IPS DF 6.9 (cell line): ENCODE measurements around the gene SUGP1.

Source experiments
- DNase-seq: peaks from one replicate; pipeline ENCODE4 v3.0.0-alpha.2; 2013; ENCODE audit warnings: low read depth, low spot score
- H3K27ac ChIP-seq: one replicate; pipeline ENCODE4 v1.5.1; 2013; ENCODE audit warnings: low read length, control low read depth
- H3K27me3 ChIP-seq: 2 replicates; pipeline ENCODE4 v1.6.1; 2013; ENCODE audit warnings: mild to moderate bottlenecking, low read length; ENCODE audit not compliant: control insufficient read depth, insufficient read depth
- H3K36me3 ChIP-seq: 2 replicates; pipeline ENCODE4 v1.6.1; 2013; ENCODE audit warnings: low read length; ENCODE audit not compliant: control insufficient read depth, insufficient read depth
- H3K4me1 ChIP-seq: 2 replicates; pipeline ENCODE4 v1.6.1; 2013; ENCODE audit warnings: low read length; ENCODE audit not compliant: control insufficient read depth, insufficient read depth
- H3K4me3 ChIP-seq: 2 replicates; pipeline ENCODE4 v1.5.1; 2013; ENCODE audit warnings: mild to moderate bottlenecking, low read length
- H3K9me3 ChIP-seq: 2 replicates; pipeline ENCODE4 v1.6.1; 2013; ENCODE audit warnings: low read length, inconsistent platforms; ENCODE audit not compliant: control insufficient read depth, insufficient read depth
- WGBS: extraction: QIAGEN DNeasy Blood & Tissue Kit; methylation state at CpG from one replicate; pipeline ENCODE4 v1.1.7; 2013; ENCODE audit warnings: mixed read lengths, missing lambda C conversion rate; ENCODE audit not compliant: insufficient read length, insufficient coverage; 5-methylcytosine and 5-hydroxymethylcytosine counted together

The SUGP1 gene, protein sequence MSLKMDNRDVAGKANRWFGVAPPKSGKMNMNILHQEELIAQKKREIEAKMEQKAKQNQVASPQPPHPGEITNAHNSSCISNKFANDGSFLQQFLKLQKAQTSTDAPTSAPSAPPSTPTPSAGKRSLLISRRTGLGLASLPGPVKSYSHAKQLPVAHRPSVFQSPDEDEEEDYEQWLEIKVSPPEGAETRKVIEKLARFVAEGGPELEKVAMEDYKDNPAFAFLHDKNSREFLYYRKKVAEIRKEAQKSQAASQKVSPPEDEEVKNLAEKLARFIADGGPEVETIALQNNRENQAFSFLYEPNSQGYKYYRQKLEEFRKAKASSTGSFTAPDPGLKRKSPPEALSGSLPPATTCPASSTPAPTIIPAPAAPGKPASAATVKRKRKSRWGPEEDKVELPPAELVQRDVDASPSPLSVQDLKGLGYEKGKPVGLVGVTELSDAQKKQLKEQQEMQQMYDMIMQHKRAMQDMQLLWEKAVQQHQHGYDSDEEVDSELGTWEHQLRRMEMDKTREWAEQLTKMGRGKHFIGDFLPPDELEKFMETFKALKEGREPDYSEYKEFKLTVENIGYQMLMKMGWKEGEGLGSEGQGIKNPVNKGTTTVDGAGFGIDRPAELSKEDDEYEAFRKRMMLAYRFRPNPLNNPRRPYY

GRCh38 chr19:19320361-19321140, at the start of gene SUGP1, which contains the start of gene MAU2:
Gene SUGP1 (minus strand): TSS chr19:19320509. CDS start chr19:19320496, 13 bp downstream.
Gene MAU2 (plus strand): TSS chr19:19320829. CDS start chr19:19320860, 31 bp downstream.
- Histone ChIP-seq H3K27ac (no peak within 1 kb of the TSS), H3K36me3 (peaks cover 14% of the 10 kb centered on the region; the same call in 1 of the 2 replicates), H3K27me3 (no peaks in the 10 kb centered on the region), H3K4me3 (peak within 1 kb of the TSS; percentile 84), H3K4me1 (peaks cover 4% of the 10 kb centered on the region), H3K9me3 (no peaks in the 10 kb centered on the region)
- WGBS = no CpG with 5 or more reads among the region's 67 CpGs
- DNase-seq = peak; percentile 71

GRCh38 chr19:19368087-19368486, 47.8 kb upstream of the SUGP1 start:
- no CpG with 5 or more reads among the region's 7 CpGs for WGBS

GRCh38 chr19:19366434-19367396, 46.4 kb upstream of the SUGP1 start:
- peak; percentile 83 for DNase-seq
- no peak overlapping the region for H3K27ac ChIP-seq
- no peaks in the 10 kb centered on the region for H3K36me3 ChIP-seq
- no peaks in the 10 kb centered on the region for H3K9me3 ChIP-seq
- H3K27me3 ChIP-seq = no peaks in the 10 kb centered on the region
- WGBS = no CpG with 5 or more reads among the region's 18 CpGs
- H3K4me1 ChIP-seq = peaks cover 4% of the 10 kb centered on the region; the same call in 1 of the 2 replicates
- H3K4me3 ChIP-seq = no peak overlapping the region

More at GRCh38 chr19:19368087-19368486, 47.8 kb upstream of the SUGP1 start:
- H3K4me1 ChIP-seq = peaks cover 4% of the 10 kb centered on the region; the same call in 1 of the 2 replicates
- DNase-seq = no peak
- no peaks in the 10 kb centered on the region for H3K9me3 ChIP-seq
- no peak overlapping the region for H3K27ac ChIP-seq
- no peak overlapping the region for H3K4me3 ChIP-seq
- no peaks in the 10 kb centered on the region for H3K27me3 ChIP-seq
- H3K36me3 ChIP-seq = no peaks in the 10 kb centered on the region

- H3K27me3 ChIP-seq = no peaks in the 10 kb centered on the region
- no CpG with 5 or more reads among the region's 4 CpGs for WGBS
- H3K9me3 ChIP-seq = no peaks in the 10 kb centered on the region
- no peak overlapping the region for H3K27ac ChIP-seq
- no peak for DNase-seq
- no peak overlapping the region for H3K4me3 ChIP-seq
- peaks cover 2% of the 10 kb centered on the region; the same call in 1 of the 2 replicates for H3K4me1 ChIP-seq
- no peaks in the 10 kb centered on the region for H3K36me3 ChIP-seq
Observed at GRCh38 chr19:19362075-19362474, 41.8 kb upstream of the SUGP1 start.

DNA sequence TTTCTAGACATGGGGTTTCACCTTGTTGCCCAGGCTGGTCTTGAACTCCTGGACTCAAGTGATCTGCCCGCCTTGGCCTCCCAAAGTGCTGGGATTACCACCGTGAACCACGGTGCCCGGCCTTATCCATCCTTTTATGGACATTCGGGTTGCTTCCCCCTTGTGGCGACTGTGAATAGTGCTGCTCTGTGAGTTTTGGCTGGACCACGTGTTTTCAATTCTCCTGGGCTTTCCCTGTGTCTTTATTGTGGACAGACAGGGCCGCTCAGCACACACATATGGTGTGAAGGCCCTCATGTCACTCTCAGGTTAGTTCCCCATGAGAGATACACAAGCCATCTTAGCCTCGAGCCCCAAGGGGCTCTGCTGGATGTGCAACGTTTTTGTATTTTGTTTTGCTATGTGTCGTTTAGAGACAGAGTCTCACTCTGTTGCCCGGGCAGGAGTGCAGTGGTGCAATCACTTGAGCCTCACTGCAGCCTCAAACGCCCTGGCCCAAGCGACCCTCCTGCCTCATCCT, 40.8 kb upstream of the SUGP1 start:
- no CpG with 5 or more reads among the region's 14 CpGs for WGBS
- peak; percentile 92 for DNase-seq
- no peaks in the 10 kb centered on the region for H3K27me3 ChIP-seq
- no peak overlapping the region for H3K27ac ChIP-seq
- H3K9me3 ChIP-seq = no peaks in the 10 kb centered on the region
- H3K36me3 ChIP-seq = 0 out of 2 replicates have a peak, but pooled peaks cover 2% of the 10 kb centered on the region
- H3K4me3 ChIP-seq = no peak overlapping the region
- H3K4me1 ChIP-seq = no peaks in the 10 kb centered on the region

DNA sequence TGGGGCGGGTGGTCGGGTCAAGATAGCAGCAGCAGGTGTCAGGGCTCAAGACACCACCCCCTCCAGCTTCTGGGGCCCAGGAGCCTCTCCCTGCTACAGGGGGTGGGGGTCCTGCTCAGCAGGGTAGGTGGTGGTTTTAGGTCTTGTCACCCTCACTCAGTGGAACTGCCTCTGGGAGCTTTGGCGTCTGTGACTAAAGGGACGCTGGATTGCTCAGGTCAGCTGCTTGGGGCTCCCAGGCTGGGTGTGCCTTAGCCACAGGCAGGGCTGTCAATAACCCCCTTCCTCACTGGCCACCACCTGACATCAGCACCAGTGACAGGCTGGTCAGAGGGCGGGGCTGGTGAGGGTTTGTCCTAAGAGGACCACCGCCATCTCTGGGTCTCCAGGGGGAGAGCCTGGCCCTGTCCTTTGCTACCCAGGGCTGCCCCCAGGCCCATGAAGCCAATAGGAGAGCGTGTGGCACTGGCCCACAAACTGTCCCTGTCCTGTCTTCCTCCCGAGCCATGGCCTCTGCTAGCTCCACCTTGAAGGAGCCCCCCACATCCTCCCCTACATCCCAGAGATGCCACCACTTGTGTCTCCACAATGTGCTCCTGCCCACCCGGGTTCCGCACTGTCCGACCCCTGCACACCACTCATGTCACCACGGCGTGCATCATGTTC, 36.7 kb upstream of the SUGP1 start:
- DNase-seq = no peak
- Histone ChIP-seq H3K9me3 (no peaks in the 10 kb centered on the region), H3K4me3 (no peak overlapping the region), H3K4me1 (no peaks in the 10 kb centered on the region), H3K27ac (no peak overlapping the region), H3K27me3 (no peaks in the 10 kb centered on the region), H3K36me3 (peaks cover 31% of the 10 kb centered on the region)
- WGBS = no CpG with 5 or more reads among the region's 13 CpGs

DNA sequence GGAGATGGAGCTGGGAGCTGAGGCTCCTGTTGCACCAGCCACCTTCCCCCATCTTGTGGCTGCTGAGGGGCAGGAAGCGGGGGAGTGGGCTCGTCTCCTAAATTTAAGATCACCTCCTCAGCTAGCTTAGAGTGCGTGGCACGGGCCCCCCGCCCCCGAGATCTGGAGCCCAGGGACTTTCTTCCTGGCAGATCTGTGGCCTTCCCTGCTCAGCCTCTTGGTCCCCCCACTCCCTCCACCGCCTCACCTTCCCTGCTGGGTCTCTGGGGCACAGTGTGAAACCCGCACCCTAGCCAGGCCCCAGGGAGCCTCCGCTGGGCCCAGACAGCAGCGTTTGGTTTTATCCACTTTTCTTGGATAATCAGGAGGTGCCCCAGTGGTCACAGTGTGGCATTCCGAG, 36.2 kb upstream of the SUGP1 start:
- DNase-seq = no peak
- H3K4me1 ChIP-seq = no peaks in the 10 kb centered on the region
- no peak overlapping the region for H3K4me3 ChIP-seq
- no CpG with 5 or more reads among the region's 11 CpGs for WGBS
- H3K36me3 ChIP-seq = peaks cover 31% of the 10 kb centered on the region
- no peaks in the 10 kb centered on the region for H3K27me3 ChIP-seq
- no peak overlapping the region for H3K27ac ChIP-seq
- H3K9me3 ChIP-seq = no peaks in the 10 kb centered on the region

DNA sequence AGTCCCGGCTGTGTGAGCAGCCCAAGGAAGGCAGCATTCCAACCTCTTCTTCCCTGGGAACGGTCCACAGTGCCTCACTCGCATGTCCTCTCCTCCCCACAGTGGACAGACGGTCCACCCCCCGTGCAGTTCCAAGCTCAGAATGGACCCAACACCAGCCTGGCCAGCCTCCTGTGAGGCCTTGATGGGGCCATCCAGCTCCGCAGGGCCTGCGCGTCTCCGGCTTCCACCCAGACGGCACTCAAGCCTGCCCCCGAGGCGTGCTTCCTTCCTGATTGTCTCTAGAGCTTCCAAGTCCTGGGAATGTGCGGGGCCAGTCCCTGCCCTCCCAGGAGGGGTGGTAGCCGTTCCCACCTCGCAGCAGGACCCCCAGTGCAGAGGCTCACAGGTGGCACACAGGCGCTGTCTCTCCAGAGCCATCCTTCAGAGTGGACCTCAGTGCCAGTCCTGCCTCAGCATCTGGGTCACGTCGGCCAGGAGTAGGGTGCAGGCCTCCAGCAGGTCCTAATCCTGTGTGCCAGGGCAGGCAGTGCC, 35.4 kb upstream of the SUGP1 start:
- no peak for DNase-seq
- Histone ChIP-seq H3K27ac (no peak overlapping the region), H3K27me3 (no peaks in the 10 kb centered on the region), H3K4me1 (no peaks in the 10 kb centered on the region), H3K36me3 (peaks cover 31% of the 10 kb centered on the region), H3K9me3 (no peaks in the 10 kb centered on the region), H3K4me3 (no peak overlapping the region)
- no CpG with 5 or more reads among the region's 18 CpGs for WGBS

- Histone ChIP-seq H3K36me3 (peaks cover 31% of the 10 kb centered on the region), H3K4me3 (no peak overlapping the region), H3K27ac (no peak overlapping the region), H3K27me3 (no peaks in the 10 kb centered on the region), H3K9me3 (no peaks in the 10 kb centered on the region), H3K4me1 (no peaks in the 10 kb centered on the region)
- DNase-seq = no peak
- no CpG with 5 or more reads among the region's 11 CpGs for WGBS
Observed at GRCh38 chr19:19354932-19355331, 34.6 kb upstream of the SUGP1 start.
